LNCAP (cell line): ENCODE data around the gene RNF220.

Experiments used
- CTCF ChIP-seq: fragments of 450-650 bp; IDR thresholded peaks from 2 replicates; pipeline ENCODE4 v1.5.1; 2017; ENCODE audit warnings: mild to moderate bottlenecking

RNF220 gene

GRCh38 chr1:44559330-44559729 is 154.3 kb downstream of the RNF220 start:
- TF ChIP-seq CTCF = no peak

- no peak for TF ChIP-seq CTCF
Observed at GRCh38 chr1:44559913-44560312, 154.9 kb downstream of the RNF220 start.

- no peak for TF ChIP-seq CTCF
Observed at GRCh38 chr1:44565259-44565750, 160.2 kb downstream of the RNF220 start.

- no peak for TF ChIP-seq CTCF
Observed at GRCh38 chr1:44565833-44566232, 160.8 kb downstream of the RNF220 start.

GRCh38 chr1:44566281-44567046 is 161.4 kb downstream of the RNF220 start:
- no peak for TF ChIP-seq CTCF

- TF ChIP-seq CTCF = no peak
Observed at GRCh38 chr1:44568128-44568900, 163.3 kb downstream of the RNF220 start.

GRCh38 chr1:44569491-44569890 is 164.4 kb downstream of the RNF220 start:
- no peak for TF ChIP-seq CTCF
